Measurements from ENCODE around the gene SLC6A17.
A peak's percentile ranks its signal among the peaks of the same experiment; 100 is the strongest.

SLC6A17 gene

DNA sequence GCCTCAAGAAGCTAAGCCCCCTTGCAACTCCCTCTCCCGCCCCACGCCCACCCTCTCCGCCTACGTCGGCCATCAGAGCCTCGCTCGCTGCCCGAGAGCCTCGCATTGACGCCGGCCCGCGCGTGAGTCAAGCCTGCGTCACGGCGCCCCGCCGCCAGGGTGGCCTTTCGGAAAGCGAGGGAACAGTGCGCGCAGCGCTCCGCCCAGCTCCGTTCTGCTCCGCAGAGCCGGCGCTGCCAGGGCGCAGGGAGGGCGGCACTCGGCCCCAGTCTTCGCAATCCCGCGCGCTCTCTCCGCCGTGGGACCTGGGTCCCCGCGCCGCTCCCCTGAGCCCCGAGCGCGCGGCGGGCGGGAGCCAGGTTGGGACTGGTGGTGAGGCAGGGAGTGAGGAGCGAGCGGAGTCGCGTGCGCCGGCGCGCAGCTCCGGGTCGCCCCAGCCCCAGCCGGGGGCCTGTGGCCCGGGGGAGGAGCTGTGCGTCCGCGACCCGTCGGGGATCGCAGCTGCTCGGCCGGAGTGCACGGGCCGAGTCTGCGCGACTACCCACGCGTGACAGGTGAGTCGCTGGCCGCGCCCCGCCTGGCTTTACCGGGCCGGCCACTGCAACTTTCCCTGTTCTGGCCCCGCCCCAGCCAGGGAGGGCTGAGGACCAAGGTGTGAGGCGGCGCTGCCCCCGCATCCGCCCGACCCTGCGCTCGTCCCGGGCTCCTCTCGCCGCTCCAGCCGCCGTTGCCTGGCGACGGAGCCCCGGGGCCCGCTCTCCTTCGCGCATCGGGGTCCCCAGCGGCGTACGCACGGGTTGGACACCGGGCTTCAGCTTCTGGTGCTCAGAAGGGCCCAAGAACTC lies at the start of gene SLC6A17:
SLC6A17 (plus strand) TSS at position 165 of the 845 bp plus-strand sequence. CDS start 16,436 bp downstream, outside the sequence.
- peak; percentile 54 for DNase-seq (ENCODE audit: low read depth)
- peak within 1 kb of the TSS; percentile 30 for H3K4me3 ChIP-seq (ENCODE audit: low read length)
- TF ChIP-seq, protein P1, sequence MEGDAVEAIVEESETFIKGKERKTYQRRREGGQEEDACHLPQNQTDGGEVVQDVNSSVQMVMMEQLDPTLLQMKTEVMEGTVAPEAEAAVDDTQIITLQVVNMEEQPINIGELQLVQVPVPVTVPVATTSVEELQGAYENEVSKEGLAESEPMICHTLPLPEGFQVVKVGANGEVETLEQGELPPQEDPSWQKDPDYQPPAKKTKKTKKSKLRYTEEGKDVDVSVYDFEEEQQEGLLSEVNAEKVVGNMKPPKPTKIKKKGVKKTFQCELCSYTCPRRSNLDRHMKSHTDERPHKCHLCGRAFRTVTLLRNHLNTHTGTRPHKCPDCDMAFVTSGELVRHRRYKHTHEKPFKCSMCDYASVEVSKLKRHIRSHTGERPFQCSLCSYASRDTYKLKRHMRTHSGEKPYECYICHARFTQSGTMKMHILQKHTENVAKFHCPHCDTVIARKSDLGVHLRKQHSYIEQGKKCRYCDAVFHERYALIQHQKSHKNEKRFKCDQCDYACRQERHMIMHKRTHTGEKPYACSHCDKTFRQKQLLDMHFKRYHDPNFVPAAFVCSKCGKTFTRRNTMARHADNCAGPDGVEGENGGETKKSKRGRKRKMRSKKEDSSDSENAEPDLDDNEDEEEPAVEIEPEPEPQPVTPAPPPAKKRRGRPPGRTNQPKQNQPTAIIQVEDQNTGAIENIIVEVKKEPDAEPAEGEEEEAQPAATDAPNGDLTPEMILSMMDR (conservative IDR thresholded peaks at IDR 0.05; ENCODE audit: low read length): 0 out of 2 replicates have a peak, but pooled peaks have one; percentile 6

GRCh38 chr1:110102081-110102480 lies 48.2 kb upstream of the SLC6A17 start:
- no peak for DNase-seq (ENCODE audit: low read depth)
- no peak overlapping the region for H3K4me3 ChIP-seq (ENCODE audit: low read length)
- TF ChIP-seq, protein P1 (conservative IDR thresholded peaks at IDR 0.05; ENCODE audit: low read length): no peak

DNA sequence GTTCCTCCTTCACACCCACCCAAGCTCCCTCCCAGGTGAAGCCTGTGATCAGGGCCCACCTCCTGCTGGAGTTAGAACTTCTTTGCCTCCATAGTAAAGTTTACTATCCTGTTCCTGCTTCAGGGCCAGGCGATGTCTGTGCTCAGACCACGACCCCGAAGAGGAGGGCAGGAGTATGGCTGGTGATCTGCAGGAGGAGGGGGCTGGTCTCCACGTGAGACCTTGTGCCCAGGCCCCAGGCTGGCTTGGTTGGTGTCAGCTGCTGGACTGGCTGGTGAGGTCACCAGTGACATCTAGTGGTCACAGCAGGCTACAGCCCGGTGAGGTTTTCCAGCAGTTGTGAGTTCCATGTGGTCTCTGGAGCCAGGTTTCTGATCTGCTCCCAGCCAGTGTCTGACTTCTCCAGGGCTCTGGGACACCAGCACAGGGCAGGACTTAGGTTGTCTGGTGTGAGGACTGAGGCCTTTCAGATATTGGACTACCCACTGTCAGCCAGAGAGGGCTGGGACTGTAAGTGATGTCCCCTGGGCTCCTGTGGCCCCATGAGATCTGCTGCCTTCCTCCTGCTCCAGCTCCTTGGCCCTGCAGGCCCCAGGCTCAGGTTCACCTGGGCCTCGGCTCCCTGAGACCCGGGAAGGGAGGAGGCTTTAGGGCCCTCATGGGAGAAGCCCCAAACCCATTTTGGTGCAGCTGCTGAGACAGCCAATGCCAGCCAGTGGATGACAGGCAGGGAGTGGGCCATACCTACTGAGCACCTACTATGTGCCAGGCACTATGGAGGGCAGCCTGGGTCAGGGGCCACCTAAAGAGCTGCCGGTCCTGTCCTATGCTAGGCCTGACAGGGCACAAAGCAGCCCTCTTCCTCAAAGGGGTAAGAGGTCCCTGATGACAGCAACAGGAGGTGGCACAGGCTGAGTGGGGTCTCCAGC lies 44.0 kb upstream of the SLC6A17 start:
- H3K4me3 ChIP-seq (ENCODE audit: low read length): no peak overlapping the region
- peak; percentile 65 for DNase-seq (ENCODE audit: low read depth)
- TF ChIP-seq, protein P1 (conservative IDR thresholded peaks at IDR 0.05; ENCODE audit: low read length): peak; percentile 97

DNA sequence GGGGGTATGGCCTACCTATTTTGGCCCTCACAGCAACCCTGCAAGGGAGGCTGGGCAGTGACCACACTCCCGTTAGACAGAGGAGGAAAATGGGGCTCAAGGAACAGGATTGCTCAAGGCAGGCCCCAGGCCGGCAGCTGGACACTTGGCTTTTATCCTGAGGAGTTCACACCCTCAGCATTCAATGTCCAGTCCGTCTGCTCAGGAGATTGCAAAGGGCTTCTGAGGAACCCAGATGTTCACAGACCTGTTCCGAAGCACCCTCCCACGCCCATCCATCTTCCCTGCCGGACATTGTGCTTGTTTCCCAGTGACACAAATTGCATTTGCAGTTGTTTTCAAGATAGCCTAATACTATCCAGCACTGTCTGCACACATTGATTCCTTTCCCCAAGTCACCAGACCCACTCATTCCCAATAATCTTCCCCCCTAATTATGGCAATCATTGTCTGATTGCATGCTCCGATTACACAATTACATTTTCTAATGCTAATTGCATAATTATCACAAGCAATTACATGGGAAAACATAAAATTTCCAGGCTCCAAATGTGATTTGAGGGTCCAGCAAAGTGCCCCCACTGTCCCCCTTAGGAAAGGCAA lies 42.3 kb upstream of the SLC6A17 start:
- no peak overlapping the region for H3K4me3 ChIP-seq (ENCODE audit: low read length)
- TF ChIP-seq, protein P1 (conservative IDR thresholded peaks at IDR 0.05; ENCODE audit: low read length): no peak
- no peak for DNase-seq (ENCODE audit: low read depth)

- H3K4me3 ChIP-seq (ENCODE audit: low read length): no peak overlapping the region
- TF ChIP-seq, protein P1 (conservative IDR thresholded peaks at IDR 0.05; ENCODE audit: low read length): no peak
- no peak for DNase-seq (ENCODE audit: low read depth)
Observed at GRCh38 chr1:110111081-110111480, 39.2 kb upstream of the SLC6A17 start.

GRCh38 chr1:110112143-110112542 lies 38.2 kb upstream of the SLC6A17 start, which contains the start of gene UBL4B:
UBL4B (plus strand) TSS chr1:110112443; CDS start chr1:110112535, 92 bp downstream.
- DNase-seq (ENCODE audit: low read depth): no peak
- H3K4me3 ChIP-seq (ENCODE audit: low read length): no peak within 1 kb of the TSS
- TF ChIP-seq, protein P1 (conservative IDR thresholded peaks at IDR 0.05; ENCODE audit: low read length): no peak

Data from AG10803 (cell line).